GM04504 (cell line): ENCODE results near the gene SPEM3.
A peak's percentile ranks its signal among the peaks of the same experiment; 100 is the strongest.
"Not testable (repeated sequence)": the region's sequence is repeated elsewhere in the genome, so short reads cannot be mapped to it uniquely, and the experiment has no call there.

Experiments
- DNase-seq: peaks from one replicate; pipeline ENCODE4 v3.0.0-alpha.2; 2012; ENCODE audit warnings: low read depth

The SPEM3 gene

DNA sequence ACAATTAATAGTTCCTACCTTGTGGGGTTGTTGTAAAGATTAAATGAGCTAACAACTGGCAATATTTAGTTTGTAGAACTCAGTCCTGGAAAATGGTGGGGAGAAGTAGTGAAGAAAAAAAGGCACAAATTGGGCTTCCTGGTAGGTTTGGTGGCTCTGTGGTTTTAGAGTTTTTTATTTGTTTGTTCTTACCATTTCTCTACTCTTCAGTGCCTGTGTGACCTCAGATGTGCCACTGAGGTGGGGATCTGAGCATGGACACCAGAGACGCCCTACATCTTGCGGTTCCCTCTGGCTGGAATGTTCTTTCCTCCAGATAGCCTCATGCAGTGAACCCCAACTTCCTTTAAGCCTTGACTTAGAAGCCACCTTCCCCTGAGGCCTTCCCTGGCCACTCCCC lies 43.1 kb downstream of the SPEM3 start:
- no peak for DNase-seq

DNA sequence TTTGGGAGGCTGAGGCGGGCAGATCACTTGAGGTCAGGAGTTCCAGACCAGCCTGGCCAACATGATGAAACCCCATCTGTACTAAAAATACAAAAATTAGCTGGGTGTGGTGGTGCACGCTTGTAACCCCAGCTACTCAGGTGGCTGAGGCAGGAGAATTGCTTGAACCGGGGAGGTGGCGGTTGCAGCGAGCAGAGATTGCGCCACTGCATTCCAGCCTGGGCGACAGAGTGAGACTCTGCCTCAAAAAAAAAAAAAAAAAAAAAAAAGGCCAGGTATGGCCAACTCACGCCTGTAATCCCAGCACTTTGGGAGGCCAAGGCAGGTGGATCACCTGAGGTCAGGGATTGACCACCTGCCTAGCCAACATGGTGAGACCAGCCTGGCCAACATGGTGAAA lies 46.1 kb downstream of the SPEM3 start:
- not testable (repeated sequence) for DNase-seq

DNA sequence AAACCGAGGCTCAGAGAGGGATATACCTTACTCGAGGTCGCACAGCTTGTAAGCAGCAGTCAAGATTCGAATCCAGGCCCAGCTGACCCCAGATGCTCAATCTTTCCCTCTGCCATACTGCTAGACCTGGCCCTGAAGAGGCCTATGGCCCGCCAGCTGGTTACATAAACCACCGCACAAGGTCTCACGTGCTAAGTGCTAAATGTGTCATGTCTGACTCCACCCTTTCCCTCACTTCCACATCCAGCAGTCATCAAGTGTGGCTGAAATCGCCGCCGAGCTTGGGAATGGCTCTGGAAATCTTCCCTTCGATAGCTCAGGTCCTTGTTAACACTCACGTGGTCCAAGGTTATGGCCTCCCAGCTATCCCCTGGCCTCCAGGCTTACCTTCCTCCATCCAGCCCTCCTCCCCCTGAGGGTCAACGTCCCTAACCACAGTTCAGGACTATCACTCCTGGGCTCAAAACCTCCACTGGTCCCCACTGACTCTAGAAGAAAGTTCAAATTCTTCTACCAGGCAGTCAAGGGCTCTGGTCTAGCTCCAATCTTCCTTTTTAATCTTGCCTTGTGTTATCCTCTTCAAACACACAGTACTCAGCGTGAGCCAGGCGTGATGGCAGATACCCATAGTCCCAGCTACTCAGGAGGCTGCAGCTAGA lies 47.2 kb downstream of the SPEM3 start:
- peak; percentile 75 for DNase-seq

DNA sequence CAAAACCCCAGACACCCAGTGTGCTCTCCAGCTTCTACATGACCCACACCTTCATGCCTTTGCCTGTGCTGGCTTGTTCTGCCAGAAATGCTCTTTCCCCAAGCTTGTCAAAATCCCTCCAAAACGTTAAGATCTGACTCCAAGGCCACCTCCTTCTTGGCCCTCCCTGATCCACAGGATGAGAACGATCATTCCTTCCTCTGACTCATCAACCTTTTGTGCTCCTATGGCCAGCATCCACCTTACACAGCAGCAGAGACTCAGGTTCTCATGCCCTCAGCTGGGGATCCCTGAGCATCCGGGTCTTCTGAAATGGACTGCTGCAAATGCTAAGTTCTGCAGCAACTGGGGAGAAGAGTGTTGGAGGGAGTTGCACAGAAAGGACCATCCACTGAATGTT lies 47.8 kb downstream of the SPEM3 start:
- peak; percentile 10 for DNase-seq

DNA sequence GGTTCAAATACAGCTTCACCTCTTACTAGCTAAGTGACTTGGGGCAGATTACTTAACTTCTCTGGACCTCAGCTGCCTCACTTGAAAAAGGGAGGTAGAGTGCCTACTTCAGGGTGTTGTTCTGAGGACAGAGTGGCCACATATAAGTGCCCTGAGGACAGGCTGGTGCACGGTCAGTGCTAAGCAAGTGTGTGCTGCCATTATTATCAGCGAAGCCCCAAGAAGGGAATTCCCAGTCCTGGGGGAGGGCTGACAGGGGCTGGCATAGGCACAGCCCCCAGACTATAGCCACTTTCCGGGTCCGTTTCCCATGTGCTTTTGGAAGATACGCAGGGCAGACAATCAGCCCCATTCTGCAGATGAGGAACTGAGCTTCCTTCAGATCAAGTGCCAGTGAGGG lies 48.3 kb downstream of the SPEM3 start:
- DNase-seq, result no peak

DNA sequence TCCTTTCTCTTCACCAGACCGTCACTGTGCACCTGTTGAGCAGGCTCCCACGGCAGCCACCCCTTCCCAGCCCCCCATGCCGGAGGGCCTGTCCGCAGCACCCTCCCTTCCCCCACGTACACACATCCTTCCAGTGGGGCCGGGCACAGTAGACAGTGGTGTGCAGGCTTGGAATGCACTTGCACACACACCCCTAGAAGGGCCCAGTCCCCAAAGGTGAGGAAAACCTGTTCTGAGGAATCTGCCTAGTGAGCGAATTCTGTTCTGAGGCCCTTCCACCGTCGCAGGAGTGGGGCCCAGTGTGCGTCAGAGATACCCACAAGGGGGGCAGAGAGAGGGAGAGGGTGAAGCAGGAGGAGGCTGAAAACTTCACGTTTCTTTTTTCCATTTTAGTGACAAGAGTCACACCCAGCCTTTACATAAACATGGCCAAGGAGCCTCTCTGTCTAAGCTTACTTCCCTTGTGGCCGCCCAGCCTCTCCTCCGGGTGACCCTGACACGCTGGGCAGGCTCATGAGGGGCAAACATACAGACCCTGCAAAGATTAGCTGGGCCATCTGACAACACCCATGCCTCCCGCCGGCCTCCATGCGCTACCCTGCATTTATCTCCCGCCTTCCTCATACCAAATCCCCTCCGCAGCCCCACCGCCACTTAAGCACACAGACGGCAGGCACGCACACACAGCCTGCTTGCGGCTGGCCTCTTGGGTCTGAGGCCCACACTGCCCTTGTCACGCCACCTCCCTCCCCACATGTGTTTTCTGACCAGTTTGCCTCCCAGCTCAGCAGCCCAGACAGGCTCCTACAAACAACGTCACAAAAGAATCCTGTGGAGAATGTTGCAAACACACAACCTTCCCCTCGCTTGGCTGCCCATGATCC lies 49.0 kb downstream of the SPEM3 start:
- peak; percentile 83 for DNase-seq

DNA sequence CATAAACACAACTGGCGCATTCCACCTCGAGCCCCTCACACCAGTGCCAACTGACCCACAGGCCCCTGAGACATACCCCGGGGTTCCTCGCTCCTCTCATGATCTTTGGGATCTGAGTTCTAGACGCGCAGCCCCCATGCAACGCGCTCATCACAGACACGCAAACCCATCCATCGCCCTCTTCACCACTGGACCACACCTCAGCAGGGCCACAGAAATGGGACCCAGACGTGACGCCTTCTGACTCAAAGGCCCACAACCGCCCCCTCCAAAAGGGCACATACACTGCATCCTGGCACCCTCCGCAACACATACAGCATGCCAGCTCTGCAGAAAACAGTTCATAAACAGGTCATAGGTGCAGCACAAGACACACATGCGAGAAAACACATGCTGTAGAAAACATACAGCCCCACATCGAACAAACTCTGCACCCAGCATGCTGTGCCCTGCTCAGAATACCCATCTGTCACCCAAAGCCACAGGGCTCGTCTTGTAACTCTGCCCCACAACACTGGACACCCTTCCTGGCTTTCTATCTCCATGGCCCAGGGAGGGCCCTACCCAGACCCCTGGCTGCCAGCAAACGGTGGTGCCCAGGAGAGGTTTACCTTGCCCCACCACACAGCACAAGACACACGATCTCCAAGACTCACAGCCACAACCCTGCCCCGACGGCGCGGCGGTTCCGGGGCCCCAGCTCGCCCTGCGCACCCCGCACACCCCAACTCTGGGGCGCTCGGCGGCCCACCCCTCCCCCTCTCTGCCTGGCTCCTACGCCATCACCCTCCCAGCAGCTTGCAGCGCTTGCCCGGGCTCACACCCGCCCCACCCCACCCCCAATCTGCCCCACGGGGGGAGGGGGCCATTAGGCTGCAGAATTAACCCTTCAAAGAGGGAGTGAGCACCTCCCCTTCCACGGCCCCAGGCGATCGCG lies 49.9 kb downstream of the SPEM3 start:
- DNase-seq, result peak; percentile 10

DNA sequence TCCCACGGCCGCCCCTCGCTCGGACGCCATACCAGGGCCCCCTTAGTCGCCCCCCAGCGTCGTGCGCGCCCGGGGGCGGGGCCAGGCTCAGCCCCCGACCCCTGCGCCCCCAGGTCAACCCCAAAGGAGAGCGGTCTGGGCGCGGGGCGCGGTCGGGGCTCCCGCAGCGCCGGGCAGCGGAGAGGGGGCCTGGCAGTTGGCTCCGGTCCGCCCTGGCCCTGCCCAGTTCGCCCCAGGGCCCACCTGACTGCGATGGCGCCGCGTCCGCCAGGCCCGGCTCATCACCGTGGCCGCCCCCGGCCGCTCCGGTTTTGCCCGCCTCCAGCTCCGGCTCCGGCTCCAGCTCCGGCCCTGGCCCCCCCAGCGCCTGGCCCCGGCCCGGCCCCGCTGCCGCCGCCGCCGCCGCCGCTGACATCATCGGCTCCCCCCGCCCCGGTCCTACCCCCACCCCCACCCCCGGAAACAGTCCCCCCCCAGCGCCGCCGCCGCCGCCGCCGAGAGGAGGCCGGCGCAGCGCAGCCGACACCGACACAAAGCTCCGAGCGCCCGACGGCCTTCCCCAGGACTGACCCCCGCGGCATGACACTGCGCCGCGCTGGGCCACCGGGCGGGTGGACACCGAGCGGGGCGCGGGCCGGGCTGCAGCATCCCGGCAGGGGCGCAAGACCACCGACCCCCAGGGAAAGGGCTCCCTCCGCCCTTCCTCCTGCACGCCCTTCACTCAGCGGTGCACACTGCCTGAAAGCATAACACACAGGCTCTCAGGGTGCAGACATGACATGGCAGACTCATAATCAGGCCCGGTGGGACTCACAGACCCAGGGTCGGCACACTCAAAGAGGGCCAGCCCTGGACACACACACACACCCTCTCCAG lies 50.8 kb downstream of the SPEM3 start, which contains the start of gene ZBTB4:
TSS of gene ZBTB4 (minus strand) at position 419 of the 876 bp plus-strand sequence. CDS start 12,830 bp downstream, outside the sequence.
- DNase-seq, result peak; percentile 16

DNA sequence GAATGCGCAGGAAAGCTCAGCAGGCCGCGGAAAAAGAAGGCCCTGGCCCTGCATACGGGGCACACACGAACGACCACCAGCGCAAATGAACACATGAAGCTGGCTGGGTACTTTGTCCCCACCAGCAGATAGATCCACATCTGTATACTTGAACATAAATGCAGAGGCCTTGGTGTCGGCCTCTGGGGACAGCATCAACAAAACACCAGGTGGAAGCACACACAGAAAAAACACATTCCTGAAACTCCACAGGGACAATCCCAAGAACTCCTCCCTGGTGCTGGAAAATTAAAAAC lies 51.4 kb downstream of the SPEM3 start:
- no peak for DNase-seq

DNA sequence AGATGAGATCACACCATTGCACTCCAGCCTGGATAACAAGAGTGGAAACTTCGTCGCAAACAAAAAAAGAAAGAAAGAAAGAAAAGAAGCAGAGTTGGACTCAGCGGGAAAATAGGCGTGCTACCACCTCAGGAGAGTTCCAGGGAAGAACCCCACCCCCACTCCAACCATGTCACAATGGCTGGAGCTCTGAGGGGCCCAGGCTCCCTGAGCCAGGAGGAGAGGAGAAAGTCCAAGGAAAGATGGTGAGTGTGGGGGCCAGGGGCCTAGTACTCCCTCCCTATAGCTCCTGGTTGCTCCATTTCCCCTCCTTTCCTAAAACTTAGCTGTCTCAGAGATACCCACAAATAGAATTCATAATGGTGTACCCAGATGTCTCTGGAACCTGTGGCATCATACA lies 52.6 kb downstream of the SPEM3 start, which contains the start of gene SLC35G6:
TSS of gene SLC35G6 (plus strand) at position 172 of the 400 bp plus-strand sequence. CDS start at position 243, 71 bp downstream.
- DNase-seq, result not testable (repeated sequence)

DNA sequence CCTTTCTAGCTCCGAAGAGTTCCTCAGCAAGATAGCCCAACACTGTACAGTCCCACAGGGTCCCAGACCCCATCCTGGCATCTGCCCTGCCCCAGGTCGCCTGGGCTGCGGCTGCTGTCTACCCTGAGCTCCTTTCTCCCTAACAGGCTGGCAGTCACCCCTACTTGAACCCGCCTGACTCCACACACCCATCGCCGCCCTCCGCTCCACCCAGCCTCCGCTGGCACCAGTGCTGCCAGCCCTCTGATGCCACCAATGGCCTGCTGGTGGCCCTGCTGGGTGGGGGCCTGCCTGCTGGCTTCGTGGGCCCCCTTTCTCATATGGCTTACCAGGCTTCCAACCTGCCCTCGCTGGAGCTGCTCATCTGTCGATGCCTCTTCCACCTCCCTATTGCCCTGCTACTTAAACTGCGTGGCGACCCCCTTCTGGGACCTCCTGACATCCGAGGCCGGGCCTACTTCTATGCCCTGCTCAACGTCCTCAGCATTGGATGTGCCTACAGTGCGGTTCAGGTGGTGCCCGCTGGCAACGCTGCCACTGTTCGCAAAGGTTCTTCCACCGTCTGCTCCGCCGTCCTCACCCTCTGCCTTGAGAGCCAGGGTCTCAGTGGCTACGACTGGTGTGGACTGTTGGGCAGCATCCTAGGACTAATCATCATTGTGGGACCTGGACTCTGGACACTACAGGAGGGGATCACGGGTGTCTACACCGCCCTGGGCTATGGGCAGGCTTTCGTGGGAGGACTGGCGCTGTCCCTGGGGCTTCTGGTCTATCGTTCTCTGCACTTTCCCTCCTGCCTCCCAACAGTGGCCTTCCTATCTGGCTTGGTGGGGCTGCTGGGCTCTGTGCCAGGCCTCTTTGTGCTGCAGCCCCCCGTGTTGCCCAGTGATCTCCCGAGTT lies 53.4 kb downstream of the SPEM3 start:
- DNase-seq, result not testable (repeated sequence)
